ENCODE measurements around the gene LGMN.

Gene LGMN

DNA sequence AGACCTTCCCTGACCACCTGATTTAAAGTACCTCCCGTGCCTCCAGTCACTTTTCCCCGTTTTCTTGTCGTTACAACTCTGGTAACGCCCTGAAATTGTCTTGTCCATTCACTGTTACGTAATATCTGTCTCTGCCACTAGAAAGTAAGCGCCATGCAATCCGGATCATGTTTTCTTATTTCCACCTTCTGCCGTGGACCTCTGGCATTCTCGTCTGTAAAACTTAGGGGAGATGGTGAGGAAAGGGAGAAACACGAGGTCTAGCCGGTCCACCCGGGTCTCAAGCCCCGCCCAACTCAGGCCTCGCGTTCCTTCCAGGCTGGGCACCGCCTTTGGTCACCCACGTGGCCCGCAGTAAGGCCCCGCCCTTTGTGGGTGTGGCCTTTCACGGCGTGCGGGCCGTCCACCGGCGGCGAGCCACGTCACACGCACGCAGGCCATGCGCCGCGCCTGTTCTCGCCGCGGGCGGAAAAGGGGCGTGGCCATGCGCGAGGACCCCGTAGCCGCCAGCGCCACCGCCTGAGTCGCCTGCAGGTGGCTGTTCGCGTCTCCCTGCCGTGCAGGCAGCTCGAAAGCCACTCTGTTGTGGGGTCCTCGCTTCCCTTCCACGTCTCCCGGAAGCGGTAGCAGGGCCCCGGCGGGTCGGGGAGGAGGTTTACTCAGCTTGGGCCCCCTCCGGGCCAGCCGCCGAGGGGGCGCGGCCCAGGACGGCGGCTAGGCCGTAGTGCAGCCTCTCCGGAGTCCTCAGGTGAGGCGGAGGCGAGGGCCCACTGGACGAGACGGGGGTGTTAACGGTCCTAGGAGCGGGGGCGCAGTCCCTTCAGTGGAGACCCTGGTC lies 45.5 kb upstream of the LGMN start, which contains the start of gene GOLGA5 (continued):
- TF ChIP-seq, protein P1, sequence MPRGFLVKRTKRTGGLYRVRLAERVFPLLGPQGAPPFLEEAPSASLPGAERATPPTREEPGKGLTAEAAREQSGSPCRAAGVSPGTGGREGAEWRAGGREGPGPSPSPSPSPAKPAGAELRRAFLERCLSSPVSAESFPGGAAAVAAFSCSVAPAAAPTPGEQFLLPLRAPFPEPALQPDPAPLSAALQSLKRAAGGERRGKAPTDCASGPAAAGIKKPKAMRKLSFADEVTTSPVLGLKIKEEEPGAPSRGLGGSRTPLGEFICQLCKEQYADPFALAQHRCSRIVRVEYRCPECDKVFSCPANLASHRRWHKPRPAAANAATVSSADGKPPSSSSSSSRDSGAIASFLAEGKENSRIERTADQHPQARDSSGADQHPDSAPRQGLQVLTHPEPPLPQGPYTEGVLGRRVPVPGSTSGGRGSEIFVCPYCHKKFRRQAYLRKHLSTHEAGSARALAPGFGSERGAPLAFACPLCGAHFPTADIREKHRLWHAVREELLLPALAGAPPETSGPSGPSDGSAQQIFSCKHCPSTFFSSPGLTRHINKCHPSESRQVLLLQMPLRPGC (tag by site-specific recombination; IDR thresholded peaks at IDR 0.05), result no peak
- TF ChIP-seq, protein P2, sequence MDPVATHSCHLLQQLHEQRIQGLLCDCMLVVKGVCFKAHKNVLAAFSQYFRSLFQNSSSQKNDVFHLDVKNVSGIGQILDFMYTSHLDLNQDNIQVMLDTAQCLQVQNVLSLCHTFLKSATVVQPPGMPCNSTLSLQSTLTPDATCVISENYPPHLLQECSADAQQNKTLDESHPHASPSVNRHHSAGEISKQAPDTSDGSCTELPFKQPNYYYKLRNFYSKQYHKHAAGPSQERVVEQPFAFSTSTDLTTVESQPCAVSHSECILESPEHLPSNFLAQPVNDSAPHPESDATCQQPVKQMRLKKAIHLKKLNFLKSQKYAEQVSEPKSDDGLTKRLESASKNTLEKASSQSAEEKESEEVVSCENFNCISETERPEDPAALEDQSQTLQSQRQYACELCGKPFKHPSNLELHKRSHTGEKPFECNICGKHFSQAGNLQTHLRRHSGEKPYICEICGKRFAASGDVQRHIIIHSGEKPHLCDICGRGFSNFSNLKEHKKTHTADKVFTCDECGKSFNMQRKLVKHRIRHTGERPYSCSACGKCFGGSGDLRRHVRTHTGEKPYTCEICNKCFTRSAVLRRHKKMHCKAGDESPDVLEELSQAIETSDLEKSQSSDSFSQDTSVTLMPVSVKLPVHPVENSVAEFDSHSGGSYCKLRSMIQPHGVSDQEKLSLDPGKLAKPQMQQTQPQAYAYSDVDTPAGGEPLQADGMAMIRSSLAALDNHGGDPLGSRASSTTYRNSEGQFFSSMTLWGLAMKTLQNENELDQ (tag by site-specific recombination; IDR thresholded peaks at IDR 0.05; ENCODE audit: low read depth), result no peak
- TF ChIP-seq ZNF571 (tag by site-specific recombination; IDR thresholded peaks at IDR 0.05) (no peak), PRDM1 (tag by site-specific recombination; IDR thresholded peaks at IDR 0.05) (no peak), ZNF747 (tag by site-specific recombination; IDR thresholded peaks at IDR 0.05) (no peak), RBAK (tag by site-specific recombination; IDR thresholded peaks at IDR 0.05) (no peak), ZFP3 (tag by site-specific recombination; IDR thresholded peaks at IDR 0.05; ENCODE audit: low read depth) (peak; percentile 78), GLIS2 (tag by site-specific recombination; IDR thresholded peaks at IDR 0.05) (peak; percentile 86), ZNF24 (tag by site-specific recombination; IDR thresholded peaks at IDR 0.05) (0 out of 2 replicates have a peak, but pooled peaks have one; percentile 36), ZNF311 (tag by site-specific recombination; IDR thresholded peaks at IDR 0.05; ENCODE audit: borderline replicate concordance) (no peak), ZNF561 (tag by site-specific recombination; IDR thresholded peaks at IDR 0.05; ENCODE audit: borderline replicate concordance) (no peak; the same call in 1 of the 2 replicates), ZEB2 (tag by site-specific recombination; IDR thresholded peaks at IDR 0.05) (peak; percentile 82), ZNF473 (tag by site-specific recombination; IDR thresholded peaks at IDR 0.05) (no peak), ZNF677 (tag by site-specific recombination; IDR thresholded peaks at IDR 0.05) (no peak)
- TF ChIP-seq, protein P3, sequence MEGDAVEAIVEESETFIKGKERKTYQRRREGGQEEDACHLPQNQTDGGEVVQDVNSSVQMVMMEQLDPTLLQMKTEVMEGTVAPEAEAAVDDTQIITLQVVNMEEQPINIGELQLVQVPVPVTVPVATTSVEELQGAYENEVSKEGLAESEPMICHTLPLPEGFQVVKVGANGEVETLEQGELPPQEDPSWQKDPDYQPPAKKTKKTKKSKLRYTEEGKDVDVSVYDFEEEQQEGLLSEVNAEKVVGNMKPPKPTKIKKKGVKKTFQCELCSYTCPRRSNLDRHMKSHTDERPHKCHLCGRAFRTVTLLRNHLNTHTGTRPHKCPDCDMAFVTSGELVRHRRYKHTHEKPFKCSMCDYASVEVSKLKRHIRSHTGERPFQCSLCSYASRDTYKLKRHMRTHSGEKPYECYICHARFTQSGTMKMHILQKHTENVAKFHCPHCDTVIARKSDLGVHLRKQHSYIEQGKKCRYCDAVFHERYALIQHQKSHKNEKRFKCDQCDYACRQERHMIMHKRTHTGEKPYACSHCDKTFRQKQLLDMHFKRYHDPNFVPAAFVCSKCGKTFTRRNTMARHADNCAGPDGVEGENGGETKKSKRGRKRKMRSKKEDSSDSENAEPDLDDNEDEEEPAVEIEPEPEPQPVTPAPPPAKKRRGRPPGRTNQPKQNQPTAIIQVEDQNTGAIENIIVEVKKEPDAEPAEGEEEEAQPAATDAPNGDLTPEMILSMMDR (tag by site-specific recombination; IDR thresholded peaks at IDR 0.05), result no peak
- TF ChIP-seq, protein P4, sequence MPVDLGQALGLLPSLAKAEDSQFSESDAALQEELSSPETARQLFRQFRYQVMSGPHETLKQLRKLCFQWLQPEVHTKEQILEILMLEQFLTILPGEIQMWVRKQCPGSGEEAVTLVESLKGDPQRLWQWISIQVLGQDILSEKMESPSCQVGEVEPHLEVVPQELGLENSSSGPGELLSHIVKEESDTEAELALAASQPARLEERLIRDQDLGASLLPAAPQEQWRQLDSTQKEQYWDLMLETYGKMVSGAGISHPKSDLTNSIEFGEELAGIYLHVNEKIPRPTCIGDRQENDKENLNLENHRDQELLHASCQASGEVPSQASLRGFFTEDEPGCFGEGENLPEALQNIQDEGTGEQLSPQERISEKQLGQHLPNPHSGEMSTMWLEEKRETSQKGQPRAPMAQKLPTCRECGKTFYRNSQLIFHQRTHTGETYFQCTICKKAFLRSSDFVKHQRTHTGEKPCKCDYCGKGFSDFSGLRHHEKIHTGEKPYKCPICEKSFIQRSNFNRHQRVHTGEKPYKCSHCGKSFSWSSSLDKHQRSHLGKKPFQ (tag by site-specific recombination; IDR thresholded peaks at IDR 0.05), result no peak
- TF ChIP-seq, protein P5, sequence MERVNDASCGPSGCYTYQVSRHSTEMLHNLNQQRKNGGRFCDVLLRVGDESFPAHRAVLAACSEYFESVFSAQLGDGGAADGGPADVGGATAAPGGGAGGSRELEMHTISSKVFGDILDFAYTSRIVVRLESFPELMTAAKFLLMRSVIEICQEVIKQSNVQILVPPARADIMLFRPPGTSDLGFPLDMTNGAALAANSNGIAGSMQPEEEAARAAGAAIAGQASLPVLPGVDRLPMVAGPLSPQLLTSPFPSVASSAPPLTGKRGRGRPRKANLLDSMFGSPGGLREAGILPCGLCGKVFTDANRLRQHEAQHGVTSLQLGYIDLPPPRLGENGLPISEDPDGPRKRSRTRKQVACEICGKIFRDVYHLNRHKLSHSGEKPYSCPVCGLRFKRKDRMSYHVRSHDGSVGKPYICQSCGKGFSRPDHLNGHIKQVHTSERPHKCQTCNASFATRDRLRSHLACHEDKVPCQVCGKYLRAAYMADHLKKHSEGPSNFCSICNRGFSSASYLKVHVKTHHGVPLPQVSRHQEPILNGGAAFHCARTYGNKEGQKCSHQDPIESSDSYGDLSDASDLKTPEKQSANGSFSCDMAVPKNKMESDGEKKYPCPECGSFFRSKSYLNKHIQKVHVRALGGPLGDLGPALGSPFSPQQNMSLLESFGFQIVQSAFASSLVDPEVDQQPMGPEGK (tag by site-specific recombination; IDR thresholded peaks at IDR 0.05), result peak; percentile 97
- TF ChIP-seq, protein P6, sequence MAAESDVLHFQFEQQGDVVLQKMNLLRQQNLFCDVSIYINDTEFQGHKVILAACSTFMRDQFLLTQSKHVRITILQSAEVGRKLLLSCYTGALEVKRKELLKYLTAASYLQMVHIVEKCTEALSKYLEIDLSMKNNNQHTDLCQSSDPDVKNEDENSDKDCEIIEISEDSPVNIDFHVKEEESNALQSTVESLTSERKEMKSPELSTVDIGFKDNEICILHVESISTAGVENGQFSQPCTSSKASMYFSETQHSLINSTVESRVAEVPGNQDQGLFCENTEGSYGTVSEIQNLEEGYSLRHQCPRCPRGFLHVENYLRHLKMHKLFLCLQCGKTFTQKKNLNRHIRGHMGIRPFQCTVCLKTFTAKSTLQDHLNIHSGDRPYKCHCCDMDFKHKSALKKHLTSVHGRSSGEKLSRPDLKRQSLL (tag by site-specific recombination; IDR thresholded peaks at IDR 0.05), result no peak
- TF ChIP-seq, protein P7, sequence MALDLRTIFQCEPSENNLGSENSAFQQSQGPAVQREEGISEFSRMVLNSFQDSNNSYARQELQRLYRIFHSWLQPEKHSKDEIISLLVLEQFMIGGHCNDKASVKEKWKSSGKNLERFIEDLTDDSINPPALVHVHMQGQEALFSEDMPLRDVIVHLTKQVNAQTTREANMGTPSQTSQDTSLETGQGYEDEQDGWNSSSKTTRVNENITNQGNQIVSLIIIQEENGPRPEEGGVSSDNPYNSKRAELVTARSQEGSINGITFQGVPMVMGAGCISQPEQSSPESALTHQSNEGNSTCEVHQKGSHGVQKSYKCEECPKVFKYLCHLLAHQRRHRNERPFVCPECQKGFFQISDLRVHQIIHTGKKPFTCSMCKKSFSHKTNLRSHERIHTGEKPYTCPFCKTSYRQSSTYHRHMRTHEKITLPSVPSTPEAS (tag by site-specific recombination; IDR thresholded peaks at IDR 0.05), result no peak
- TF ChIP-seq, protein P8, sequence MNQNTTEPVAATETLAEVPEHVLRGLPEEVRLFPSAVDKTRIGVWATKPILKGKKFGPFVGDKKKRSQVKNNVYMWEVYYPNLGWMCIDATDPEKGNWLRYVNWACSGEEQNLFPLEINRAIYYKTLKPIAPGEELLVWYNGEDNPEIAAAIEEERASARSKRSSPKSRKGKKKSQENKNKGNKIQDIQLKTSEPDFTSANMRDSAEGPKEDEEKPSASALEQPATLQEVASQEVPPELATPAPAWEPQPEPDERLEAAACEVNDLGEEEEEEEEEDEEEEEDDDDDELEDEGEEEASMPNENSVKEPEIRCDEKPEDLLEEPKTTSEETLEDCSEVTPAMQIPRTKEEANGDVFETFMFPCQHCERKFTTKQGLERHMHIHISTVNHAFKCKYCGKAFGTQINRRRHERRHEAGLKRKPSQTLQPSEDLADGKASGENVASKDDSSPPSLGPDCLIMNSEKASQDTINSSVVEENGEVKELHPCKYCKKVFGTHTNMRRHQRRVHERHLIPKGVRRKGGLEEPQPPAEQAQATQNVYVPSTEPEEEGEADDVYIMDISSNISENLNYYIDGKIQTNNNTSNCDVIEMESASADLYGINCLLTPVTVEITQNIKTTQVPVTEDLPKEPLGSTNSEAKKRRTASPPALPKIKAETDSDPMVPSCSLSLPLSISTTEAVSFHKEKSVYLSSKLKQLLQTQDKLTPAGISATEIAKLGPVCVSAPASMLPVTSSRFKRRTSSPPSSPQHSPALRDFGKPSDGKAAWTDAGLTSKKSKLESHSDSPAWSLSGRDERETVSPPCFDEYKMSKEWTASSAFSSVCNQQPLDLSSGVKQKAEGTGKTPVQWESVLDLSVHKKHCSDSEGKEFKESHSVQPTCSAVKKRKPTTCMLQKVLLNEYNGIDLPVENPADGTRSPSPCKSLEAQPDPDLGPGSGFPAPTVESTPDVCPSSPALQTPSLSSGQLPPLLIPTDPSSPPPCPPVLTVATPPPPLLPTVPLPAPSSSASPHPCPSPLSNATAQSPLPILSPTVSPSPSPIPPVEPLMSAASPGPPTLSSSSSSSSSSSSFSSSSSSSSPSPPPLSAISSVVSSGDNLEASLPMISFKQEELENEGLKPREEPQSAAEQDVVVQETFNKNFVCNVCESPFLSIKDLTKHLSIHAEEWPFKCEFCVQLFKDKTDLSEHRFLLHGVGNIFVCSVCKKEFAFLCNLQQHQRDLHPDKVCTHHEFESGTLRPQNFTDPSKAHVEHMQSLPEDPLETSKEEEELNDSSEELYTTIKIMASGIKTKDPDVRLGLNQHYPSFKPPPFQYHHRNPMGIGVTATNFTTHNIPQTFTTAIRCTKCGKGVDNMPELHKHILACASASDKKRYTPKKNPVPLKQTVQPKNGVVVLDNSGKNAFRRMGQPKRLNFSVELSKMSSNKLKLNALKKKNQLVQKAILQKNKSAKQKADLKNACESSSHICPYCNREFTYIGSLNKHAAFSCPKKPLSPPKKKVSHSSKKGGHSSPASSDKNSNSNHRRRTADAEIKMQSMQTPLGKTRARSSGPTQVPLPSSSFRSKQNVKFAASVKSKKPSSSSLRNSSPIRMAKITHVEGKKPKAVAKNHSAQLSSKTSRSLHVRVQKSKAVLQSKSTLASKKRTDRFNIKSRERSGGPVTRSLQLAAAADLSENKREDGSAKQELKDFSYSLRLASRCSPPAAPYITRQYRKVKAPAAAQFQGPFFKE (tag by site-specific recombination; IDR thresholded peaks at IDR 0.05; ENCODE audit: borderline replicate concordance), result no peak

All from HEK293 (cell line).